Transverse colon (tissue), 4 donors: ENCODE results near the gene FGF6. TPM values are rescaled to one million over a fixed set of nuclear protein-coding genes. Genes with fewer than 3 reads are reported as not detected.

ENCODE experiments used
- DNase-seq: peaks from one replicate; pipeline ENCODE4 v3.0.0-alpha.2; 2019
- H3K27ac ChIP-seq, 4 donors: fragments of 200-600 bp; sonication (generic); 2 replicates each; pipeline ENCODE4 v1.5.1; 2016 to 2018; ENCODE audit warnings: inconsistent platforms in 4 of 4
- H3K27me3 ChIP-seq: fragments of 200-600 bp; sonication (generic); 2 replicates; pipeline ENCODE4 v1.5.1; 2017; ENCODE audit warnings: inconsistent platforms
- H3K36me3 ChIP-seq, 4 donors: fragments of 200-600 bp; sonication (generic); 2 replicates each; pipeline ENCODE4 v1.5.1; 2017 to 2019; ENCODE audit warnings: inconsistent platforms in 4 of 4
- H3K4me1 ChIP-seq, 4 donors: fragments of 200-600 bp; sonication (generic); 2 replicates each; pipeline ENCODE4 v1.5.1; 2017 to 2020; ENCODE audit warnings: inconsistent platforms in 4 of 4
- H3K4me3 ChIP-seq, 4 donors: fragments of 200-600 bp; sonication (generic); 1 replicate in 1 of 4; 2 replicates in 3 of 4; pipeline versions ENCODE4 v1.5.1 to v1.6.1; 2017 to 2019; ENCODE audit warnings: inconsistent platforms in 4 of 4
- H3K9me3 ChIP-seq, 2 donors: fragments of 200-600 bp; sonication (generic); 2 replicates each; pipeline ENCODE4 v1.5.1; 2017 to 2019; ENCODE audit warnings: inconsistent platforms in 2 of 2
- EP300 ChIP-seq: sonication (generic); formaldehyde crosslinking; IDR thresholded peaks from one replicate; pipeline ENCODE4 v1.6.1; 2017; ENCODE audit warnings: antibody characterized with exemption, low read depth
- POLR2A ChIP-seq: fragments of 450-650 bp; IDR thresholded peaks from one replicate; pipeline ENCODE4 v1.6.1; 2016; ENCODE audit warnings: antibody characterized with exemption, mild to moderate bottlenecking, moderate library complexity
- POLR2AphosphoS5 ChIP-seq, 3 donors: sonication (generic); formaldehyde crosslinking; IDR thresholded peaks; one replicate each; pipeline ENCODE4 v1.6.1; 2016; ENCODE audit warnings: antibody characterized with exemption in 3 of 3
- WGBS, 2 donors: methylation state at CpG; one replicate each; pipeline ENCODE4 v1.1.5; 2018; ENCODE audit warnings: low coverage in 1 of 2; 5-methylcytosine and 5-hydroxymethylcytosine counted together
- in situ Hi-C, 4 donors: fragments of 200-750 bp; cut with MboI; loops; one replicate each; pipeline versions ENCODE4 v1.15.0 to v1.15.1; 2017; ENCODE audit warnings: low sequenced_read_pairs in 3 of 4, low pct_ligation_motif_present in 1 of 4, low pct_unique_long_range_greater_than_20kb in 1 of 4
- intact Hi-C: fragments of 100-400 bp; cut with DNase I; formaldehyde crosslinking; loops from one replicate; pipeline ENCODE4 v1.15.1; 2023; ENCODE audit warnings: low total_unique reads
- total RNA-seq, 4 donors: library from RNA; depleted of rRNA; stranded (reverse); fragments of >200 nt; gene quantifications; one replicate each; pipeline ENCODE4 v1.1.0, GENCODE V29; 2016
- TF ChIP-seq, protein P1 (sequence below), 5 experiments: fragments of 200-600 bp in 3 of 5; fragments of 450-650 bp in 2 of 5; sonication (generic) in 3 of 5; IDR thresholded peaks; 1 replicate in 2 of 5; 2 replicates in 3 of 5; pipeline ENCODE4 v1.5.1; 2016 to 2017; ENCODE audit warnings: antibody characterized with exemption in 5 of 5, inconsistent platforms in 3 of 5, mild to moderate bottlenecking in 2 of 5, moderate library complexity in 1 of 5

FGF6 gene
- total RNA-seq, 4 donors from 2014 or later: not detected

DNA sequence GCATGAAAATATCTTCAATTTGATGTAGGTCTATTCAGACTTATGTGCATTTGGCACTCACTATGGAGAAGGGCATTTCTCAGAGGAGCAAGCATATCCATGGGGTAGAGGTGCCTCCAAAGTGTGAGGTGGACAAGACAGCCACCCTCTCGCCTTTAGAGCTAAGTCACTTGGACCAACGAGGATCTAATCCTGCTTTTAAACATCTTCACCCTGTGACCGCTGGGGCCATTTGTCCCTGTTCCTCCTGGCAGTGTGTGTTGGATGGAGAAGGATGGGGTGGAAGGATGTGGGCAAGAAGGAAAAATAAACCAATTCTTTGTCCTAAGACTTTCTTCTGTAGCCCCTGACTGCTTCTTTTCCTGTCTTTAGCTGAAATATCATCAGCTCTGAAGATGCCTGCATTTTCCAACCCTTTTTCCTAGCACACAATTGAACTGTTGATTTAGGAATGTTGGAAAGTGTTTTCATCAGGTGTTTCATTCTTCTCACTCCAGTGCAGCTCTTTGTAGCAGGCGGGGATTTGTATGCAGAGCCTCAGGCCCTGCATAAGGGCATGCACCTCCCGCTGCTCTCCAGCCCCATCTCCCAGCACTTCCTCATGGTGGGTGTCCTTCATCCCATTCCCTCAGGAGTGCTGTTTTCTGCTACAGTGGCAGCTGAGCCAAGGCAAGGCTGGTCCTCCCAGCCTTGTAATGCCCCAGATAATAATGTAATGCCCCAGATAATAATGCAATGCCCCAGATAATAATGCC is 5.3 kb downstream of the FGF6 start:
- TF ChIP-seq, protein P1, sequence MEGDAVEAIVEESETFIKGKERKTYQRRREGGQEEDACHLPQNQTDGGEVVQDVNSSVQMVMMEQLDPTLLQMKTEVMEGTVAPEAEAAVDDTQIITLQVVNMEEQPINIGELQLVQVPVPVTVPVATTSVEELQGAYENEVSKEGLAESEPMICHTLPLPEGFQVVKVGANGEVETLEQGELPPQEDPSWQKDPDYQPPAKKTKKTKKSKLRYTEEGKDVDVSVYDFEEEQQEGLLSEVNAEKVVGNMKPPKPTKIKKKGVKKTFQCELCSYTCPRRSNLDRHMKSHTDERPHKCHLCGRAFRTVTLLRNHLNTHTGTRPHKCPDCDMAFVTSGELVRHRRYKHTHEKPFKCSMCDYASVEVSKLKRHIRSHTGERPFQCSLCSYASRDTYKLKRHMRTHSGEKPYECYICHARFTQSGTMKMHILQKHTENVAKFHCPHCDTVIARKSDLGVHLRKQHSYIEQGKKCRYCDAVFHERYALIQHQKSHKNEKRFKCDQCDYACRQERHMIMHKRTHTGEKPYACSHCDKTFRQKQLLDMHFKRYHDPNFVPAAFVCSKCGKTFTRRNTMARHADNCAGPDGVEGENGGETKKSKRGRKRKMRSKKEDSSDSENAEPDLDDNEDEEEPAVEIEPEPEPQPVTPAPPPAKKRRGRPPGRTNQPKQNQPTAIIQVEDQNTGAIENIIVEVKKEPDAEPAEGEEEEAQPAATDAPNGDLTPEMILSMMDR (IDR thresholded peaks at IDR 0.05): no peak
- no peak for TF ChIP-seq EP300
- no peak for TF ChIP-seq POLR2AphosphoS5 (IDR thresholded peaks at IDR 0.05)
- TF ChIP-seq POLR2A: no peak
- peaks cover 10% of the 10 kb centered on the region for H3K27me3 ChIP-seq
- no peak overlapping the region for H3K27ac ChIP-seq
- H3K36me3 ChIP-seq: no peaks in the 10 kb centered on the region
- WGBS, 2 donors: 80 to 81% methylated on average over 4 to 5 of the region's 5 CpGs
- H3K9me3 ChIP-seq: no peaks in the 10 kb centered on the region
- DNase-seq: no peak
- no peaks in the 10 kb centered on the region for H3K4me1 ChIP-seq
- intact Hi-C loops (no loop called here), in situ Hi-C loops (no loop called here)
- no peak overlapping the region for H3K4me3 ChIP-seq

DNA sequence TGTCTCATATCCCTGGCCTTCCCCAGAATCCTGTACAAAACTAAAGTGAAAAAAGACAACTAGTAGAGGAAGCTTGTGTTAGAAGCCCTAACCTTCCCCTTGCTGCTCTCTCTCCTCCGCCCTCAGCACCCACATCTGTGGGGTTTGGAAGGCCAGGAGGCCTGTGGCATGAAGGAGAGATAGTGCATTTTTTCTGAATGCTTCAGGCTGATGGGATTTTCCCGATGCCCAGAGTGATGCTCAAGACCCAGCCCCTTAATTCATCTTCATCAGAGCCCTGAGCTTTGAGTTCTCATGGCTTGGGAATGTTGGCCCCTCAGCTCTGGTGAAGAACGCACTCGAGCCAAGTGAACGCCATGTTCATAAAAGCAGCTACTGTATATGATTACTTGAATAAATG is 5.9 kb downstream of the FGF6 start:
- in situ Hi-C loops (no loop called here), intact Hi-C loops (no loop called here)
- DNase-seq: no peak
- 43 to 77% methylated on average over 1 to 5 of the region's 5 CpGs for WGBS, 2 donors
- no peaks in the 10 kb centered on the region for H3K4me1 ChIP-seq
- H3K27me3 ChIP-seq: peaks cover 10% of the 10 kb centered on the region
- H3K36me3 ChIP-seq: no peaks in the 10 kb centered on the region
- H3K9me3 ChIP-seq: no peaks in the 10 kb centered on the region
- H3K27ac ChIP-seq: no peak overlapping the region
- no peak overlapping the region for H3K4me3 ChIP-seq
- no peak for TF ChIP-seq POLR2A
- TF ChIP-seq, protein P1 (IDR thresholded peaks at IDR 0.05): no peak
- TF ChIP-seq EP300: no peak
- no peak for TF ChIP-seq POLR2AphosphoS5 (IDR thresholded peaks at IDR 0.05)

DNA sequence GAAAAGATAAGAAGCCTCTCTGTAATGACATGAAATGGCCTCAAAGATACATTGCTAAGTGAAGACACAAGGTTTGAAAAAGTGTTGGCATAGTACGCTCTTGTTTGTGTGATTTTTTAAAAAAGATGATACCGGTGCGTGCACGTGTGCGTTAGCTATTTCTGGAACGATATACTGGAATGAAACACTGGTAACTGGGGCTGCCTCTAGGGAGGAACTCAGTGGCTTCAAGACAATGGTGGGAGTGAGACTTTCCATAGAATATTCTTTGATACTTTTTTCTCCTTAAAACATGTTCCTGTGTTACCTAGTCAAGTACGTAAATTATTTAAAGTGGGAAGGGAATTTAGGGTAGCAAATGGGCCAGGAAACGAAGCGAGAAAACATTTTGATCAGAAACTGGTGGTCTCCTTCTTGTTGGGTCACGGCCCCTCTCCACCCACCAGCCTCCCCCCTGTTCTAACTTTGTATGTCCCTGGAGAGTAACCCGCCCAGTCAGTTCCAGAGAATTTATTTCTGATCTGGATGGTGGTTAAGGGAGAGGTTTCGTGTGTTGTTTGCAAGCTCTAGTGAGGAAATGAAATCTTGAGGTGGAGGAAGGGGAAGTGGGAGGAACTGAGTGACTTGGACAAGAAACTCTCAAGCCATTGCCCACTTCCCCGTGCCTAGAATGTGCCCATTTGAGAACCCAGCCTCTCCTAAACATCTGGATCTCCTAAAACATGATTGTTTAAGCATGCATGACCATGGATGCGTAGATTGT is 6.6 kb downstream of the FGF6 start:
- intact Hi-C loops: no loop called here
- no peak for DNase-seq
- H3K27ac ChIP-seq: no peak overlapping the region
- H3K4me3 ChIP-seq: no peak overlapping the region
- H3K9me3 ChIP-seq: no peaks in the 10 kb centered on the region
- H3K36me3 ChIP-seq: no peaks in the 10 kb centered on the region
- peaks cover 10% of the 10 kb centered on the region for H3K27me3 ChIP-seq
- in situ Hi-C loops: no loop called here
- 72% methylated on average over 11 to 14 of the region's 14 CpGs for WGBS, 2 donors
- no peaks in the 10 kb centered on the region for H3K4me1 ChIP-seq
- TF ChIP-seq EP300: no peak
- TF ChIP-seq, protein P1 (IDR thresholded peaks at IDR 0.05): no peak
- no peak for TF ChIP-seq POLR2A
- TF ChIP-seq POLR2AphosphoS5 (IDR thresholded peaks at IDR 0.05): no peak

DNA sequence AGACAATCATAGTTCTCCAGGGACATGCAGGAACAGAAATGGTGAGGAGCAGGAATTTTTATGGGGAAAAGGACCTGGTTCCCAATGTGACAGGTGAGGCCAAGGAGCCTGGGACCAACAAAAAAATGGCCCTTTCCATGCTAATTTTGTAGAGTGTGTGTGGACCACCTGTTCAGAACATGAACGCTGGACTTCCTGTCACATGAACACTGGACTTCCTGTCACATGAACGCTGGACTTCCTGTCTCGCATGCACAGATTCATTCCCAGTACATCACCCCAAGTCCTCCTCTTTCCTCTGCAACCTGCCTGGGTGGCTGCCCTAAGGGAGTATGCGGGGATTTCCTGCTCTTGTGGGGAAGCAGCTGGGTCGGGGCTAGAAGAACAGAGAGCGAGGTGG is 10.1 kb downstream of the FGF6 start:
- H3K4me3 ChIP-seq: no peak overlapping the region
- TF ChIP-seq EP300 (no peak), POLR2AphosphoS5 (IDR thresholded peaks at IDR 0.05) (no peak), POLR2A (no peak)
- TF ChIP-seq, protein P1 (IDR thresholded peaks at IDR 0.05): no peak
- no peaks in the 10 kb centered on the region for H3K36me3 ChIP-seq
- WGBS, 2 donors: 77 to 79% methylated on average over 4 to 6 of the region's 6 CpGs
- intact Hi-C loops: no loop called here
- H3K4me1 ChIP-seq: no peaks in the 10 kb centered on the region
- H3K27me3 ChIP-seq: no peaks in the 10 kb centered on the region
- no peak for DNase-seq
- H3K27ac ChIP-seq: no peak overlapping the region
- H3K9me3 ChIP-seq: no peaks in the 10 kb centered on the region
- in situ Hi-C loops: no loop called here
